ENCODE measurements around the gene PLEKHJ1.

DNA sequence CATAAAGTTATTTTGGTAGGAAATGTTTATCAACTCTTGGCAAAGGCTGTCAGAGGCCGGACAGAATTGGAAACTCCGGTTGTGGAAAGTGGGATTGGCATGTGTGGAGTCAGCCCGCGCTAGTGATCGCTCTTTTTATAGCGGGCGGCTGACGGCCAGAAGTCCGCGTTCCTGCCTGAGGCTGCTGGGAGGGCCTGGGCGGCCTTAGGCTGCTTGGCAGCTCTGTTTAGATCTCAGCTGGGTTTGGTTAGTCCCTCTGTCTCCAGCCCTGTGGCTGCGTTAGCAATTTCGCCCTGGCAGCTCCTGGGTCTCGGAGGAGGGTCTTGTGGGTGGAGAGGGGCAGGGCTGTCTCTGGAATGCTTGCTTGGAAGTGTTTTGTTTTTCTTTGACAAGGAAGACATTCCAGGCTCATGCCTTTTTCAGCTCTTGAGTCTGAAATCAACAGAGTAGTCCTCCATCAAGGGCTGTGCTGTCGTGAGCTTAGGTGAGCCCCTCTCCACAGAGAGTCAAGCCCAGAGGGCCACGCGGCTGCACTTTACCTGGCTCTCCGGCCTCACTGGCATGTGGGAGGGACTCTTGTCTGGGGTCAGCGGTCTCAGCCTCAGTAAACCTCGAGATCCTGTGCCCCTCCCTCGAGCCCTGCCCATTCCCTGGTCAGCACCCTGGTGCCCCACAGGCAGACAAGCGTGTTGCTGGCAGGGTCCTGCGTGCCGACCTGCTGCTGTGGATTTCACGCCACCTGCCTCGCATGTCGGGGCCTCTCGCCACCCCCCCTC lies 49.9 kb downstream of the PLEKHJ1 start:
- no peak for TF ChIP-seq SMC3 (IDR thresholded peaks at IDR 0.05)
- no peak for TF ChIP-seq POLR2A (IDR thresholded peaks at IDR 0.05; ENCODE audit: low read length)
- TF ChIP-seq, protein P1, sequence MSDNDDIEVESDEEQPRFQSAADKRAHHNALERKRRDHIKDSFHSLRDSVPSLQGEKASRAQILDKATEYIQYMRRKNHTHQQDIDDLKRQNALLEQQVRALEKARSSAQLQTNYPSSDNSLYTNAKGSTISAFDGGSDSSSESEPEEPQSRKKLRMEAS (IDR thresholded peaks at IDR 0.05): no peak
- TF ChIP-seq, protein P2, sequence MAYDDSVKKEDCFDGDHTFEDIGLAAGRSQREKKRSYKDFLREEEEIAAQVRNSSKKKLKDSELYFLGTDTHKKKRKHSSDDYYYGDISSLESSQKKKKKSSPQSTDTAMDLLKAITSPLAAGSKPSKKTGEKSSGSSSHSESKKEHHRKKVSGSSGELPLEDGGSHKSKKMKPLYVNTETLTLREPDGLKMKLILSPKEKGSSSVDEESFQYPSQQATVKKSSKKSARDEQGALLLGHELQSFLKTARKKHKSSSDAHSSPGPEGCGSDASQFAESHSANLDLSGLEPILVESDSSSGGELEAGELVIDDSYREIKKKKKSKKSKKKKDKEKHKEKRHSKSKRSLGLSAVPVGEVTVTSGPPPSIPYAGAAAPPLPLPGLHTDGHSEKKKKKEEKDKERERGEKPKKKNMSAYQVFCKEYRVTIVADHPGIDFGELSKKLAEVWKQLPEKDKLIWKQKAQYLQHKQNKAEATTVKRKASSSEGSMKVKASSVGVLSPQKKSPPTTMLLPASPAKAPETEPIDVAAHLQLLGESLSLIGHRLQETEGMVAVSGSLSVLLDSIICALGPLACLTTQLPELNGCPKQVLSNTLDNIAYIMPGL (CRISPR knock-in tag; IDR thresholded peaks at IDR 0.05; ENCODE audit: borderline replicate concordance): no peak

Data from A549 (cell line).